ENCODE results near the gene PHLDA1. TPM values are rescaled to one million over a fixed set of nuclear protein-coding genes. Genes with fewer than 3 reads are reported as not detected.

The PHLDA1 gene
- total and polyA plus RNA-seq, 2 experiments from 2014 or later = 11.7 to 21.6 TPM

- TF ChIP-seq CTCF (conservative IDR thresholded peaks at IDR 0.05; ENCODE audit: low read depth in 2 of 2) = no peak
- no peak for TF ChIP-seq POLR2AphosphoS5 (IDR thresholded peaks at IDR 0.05; ENCODE audit: low read depth)
- TF ChIP-seq NANOG (IDR thresholded peaks at IDR 0.05; ENCODE audit: borderline replicate concordance) = no peak
- no peak for TF ChIP-seq EZH2 (IDR thresholded peaks at IDR 0.05; ENCODE audit: low read depth, unreplicated experiment)
- no peak for TF ChIP-seq JUNB (IDR thresholded peaks at IDR 0.05; ENCODE audit: unreplicated experiment)
- TF ChIP-seq CREB1 (CRISPR knock-in tag; IDR thresholded peaks at IDR 0.05; ENCODE audit: low read depth) = no peak
These were observed 15.5 kb upstream of the PHLDA1 start (continued) for GRCh38 chr12:76047060-76047459.

- Histone ChIP-seq H3F3A (replicated peaks; ENCODE audit: low read depth) (peaks cover 2% of the 10 kb centered on the region; the same call in 1 of the 2 replicates), H3K9me2 (ENCODE audit: insufficient read depth) (no peaks in the 10 kb centered on the region), H3K27me3 (ENCODE audit: insufficient read depth) (no peaks in the 10 kb centered on the region), H3K4me3 (no peak overlapping the region), H3K27ac (ENCODE audit: low read depth) (0 out of 2 replicates have a peak overlapping the region, but pooled peaks have one; percentile 1), H3K79me2 (replicated peaks; ENCODE audit: insufficient read depth) (no peaks in the 10 kb centered on the region), H3K4me1 (ENCODE audit: insufficient read depth) (peaks cover 24% of the 10 kb centered on the region), H4K20me1 (replicated peaks; ENCODE audit: insufficient read depth) (no peaks in the 10 kb centered on the region), H3K4me2 (no peak overlapping the region), H3K36me3 (ENCODE audit: insufficient read depth) (peaks cover 20% of the 10 kb centered on the region; the same call in 1 of the 2 replicates), H2AFZ (no peak overlapping the region)
- Mint-ChIP-seq H3K27me3 (ENCODE audit: insufficient read depth, low read depth, poor library complexity) (peaks cover 7% of the 10 kb centered on the region), H3K36me3 (ENCODE audit: low read depth) (peaks cover 33% of the 10 kb centered on the region), H3K27ac (peak overlapping the region; percentile 59; the same call in 1 of the 2 replicates), H3K4me3 (no peak overlapping the region), H3K4me1 (peaks cover 27% of the 10 kb centered on the region), H3K9me3 (no peaks in the 10 kb centered on the region)
- no peak for DNase-seq (ENCODE audit: low spot score)
- TF ChIP-seq JUNB (IDR thresholded peaks at IDR 0.05; ENCODE audit: unreplicated experiment) (no peak), ZNF462 (CRISPR knock-in tag; IDR thresholded peaks at IDR 0.05) (no peak), ZNF114 (CRISPR knock-in tag; IDR thresholded peaks at IDR 0.05) (no peak), EZH2 (IDR thresholded peaks at IDR 0.05; ENCODE audit: low read depth, unreplicated experiment) (no peak), ETS1 (IDR thresholded peaks at IDR 0.05) (no peak)
- ATAC-seq = no peak
These were observed 11.8 kb upstream of the PHLDA1 start for GRCh38 chr12:76043377-76043776.
